SH-SY5Y (cell line): ENCODE data around the gene RSL24D1.

ENCODE experiments used
- GATA2 ChIP-seq: IDR thresholded peaks from 2 replicates; pipeline ENCODE4 v1.6.1; 2011; ENCODE audit warnings: mild to moderate bottlenecking, low read depth, low read length
- GATA3 ChIP-seq: IDR thresholded peaks from 2 replicates; pipeline ENCODE4 v1.6.1; 2011; ENCODE audit warnings: low read depth, mild to moderate bottlenecking, low read length, moderate library complexity

RSL24D1 gene

DNA sequence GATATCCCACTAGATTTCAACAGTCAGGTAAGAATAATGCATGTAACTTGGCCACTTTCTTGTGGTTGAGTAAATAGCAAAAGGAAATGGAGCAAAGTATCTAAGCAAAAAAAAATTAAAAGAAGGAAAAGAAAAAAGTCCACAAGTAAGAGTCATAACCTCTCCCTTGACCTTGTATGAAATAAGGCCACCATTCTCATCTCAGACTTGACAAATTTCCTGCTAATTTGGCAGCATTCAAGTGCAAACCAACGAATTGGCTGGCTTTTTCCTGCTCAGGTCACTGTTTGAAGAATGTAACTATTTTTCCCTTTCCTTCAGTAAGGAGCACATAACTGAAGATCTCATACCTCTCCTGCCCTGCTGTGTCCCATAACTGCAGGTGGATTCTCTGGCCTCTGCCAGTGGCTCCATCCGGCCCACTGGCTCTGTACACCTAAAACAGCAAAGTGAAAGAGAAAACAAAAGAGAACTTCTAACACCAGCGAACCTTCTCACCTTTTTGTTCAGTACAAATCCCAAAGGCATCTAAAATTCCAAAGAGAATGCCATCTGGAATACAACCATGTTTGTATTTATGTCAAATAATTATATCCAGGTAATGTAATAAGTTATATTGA, 33.4 kb upstream of the RSL24D1 start:
- TF ChIP-seq GATA3, result no peak
- TF ChIP-seq GATA2, result no peak

- TF ChIP-seq GATA2, result no peak
- no peak for TF ChIP-seq GATA3
Measured at GRCh38 chr15:55226127-55226526, 29.4 kb upstream of the RSL24D1 start.

- TF ChIP-seq GATA2 (no peak), GATA3 (no peak)
Measured at GRCh38 chr15:55224892-55225291, 28.2 kb upstream of the RSL24D1 start.

DNA sequence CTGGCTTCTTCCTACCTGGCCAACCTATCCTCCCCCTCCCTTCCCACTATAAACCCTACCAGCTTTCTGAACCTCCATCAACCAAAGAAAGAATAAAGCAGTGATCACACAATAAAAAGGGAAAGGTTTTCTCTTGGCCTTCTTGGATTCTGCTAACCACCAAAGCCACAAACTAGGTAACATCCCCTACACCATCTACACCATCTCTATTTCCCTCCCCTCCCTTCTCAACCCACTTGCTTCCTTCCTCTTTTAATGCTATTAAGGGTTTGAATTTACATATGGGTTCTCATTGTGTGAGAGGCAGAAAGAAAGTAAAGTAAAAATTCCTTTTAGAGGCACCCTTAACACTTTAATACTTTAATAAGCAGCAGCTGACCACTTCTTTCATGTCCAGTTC, 25.8 kb upstream of the RSL24D1 start:
- TF ChIP-seq GATA2 (no peak), GATA3 (no peak)

DNA sequence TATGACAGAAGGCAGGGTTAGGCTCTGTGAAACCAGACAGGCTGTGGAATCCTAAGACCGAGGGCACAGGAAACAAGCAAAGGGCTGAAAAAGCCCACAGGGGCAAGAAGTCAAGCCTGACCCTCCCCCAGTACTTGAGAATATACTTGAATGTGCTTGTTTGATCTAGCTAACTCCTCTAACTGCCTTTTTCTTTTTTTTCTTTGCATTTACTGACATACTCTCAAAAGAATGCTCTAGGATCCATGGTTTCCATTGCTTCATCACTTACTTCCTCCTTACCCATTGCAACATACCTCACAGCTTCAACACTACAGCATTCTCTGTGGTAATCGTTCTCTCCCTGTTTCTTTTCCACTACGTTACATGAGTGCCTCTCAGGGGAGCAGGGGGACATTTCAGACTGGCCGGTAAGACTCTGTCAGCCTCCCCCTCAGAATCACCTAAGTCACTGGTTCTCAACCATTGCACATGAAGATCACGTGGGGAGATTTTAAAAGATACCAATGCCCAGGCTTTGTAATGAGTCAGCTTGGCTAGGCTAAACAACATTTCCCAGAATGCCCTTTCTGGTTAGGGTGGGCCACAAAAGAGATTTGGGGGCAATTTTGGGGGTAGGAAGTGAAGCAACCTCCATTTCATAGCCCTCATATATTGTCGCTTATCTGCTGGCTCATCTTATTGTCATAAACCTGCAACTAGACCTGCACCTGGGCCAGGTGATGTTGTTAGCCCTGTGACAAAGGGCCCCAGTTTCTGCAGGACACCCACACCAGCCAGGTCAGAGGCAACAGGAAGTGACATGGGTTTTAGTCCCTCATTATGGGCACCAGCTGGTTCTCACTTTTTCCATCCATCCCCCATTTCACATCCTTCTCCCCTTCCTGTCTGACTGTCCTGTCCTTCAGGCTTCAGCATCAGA, 24.6 kb upstream of the RSL24D1 start:
- TF ChIP-seq GATA3 (no peak), GATA2 (no peak)

- TF ChIP-seq GATA2, result no peak
- no peak for TF ChIP-seq GATA3
Measured at GRCh38 chr15:55220606-55221005, 23.9 kb upstream of the RSL24D1 start.

DNA sequence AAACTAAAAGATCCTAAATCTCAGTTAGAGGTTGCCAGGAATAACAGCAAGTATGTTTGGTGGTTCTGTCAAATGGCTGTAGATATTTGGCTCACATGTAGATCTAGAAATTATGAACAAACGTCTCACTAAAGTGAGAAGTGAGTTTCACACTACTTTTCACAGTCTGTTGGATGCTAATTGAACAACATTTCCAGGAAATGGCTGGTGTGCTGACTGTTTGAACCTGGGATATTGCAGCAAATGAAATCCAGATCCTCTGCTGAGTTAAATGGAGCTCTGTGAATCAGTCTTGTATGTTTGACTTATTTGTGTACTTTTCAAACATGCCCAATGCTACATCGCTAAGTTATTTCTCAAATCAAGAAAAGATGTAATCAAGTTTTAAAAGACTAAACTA, 21.3 kb upstream of the RSL24D1 start:
- TF ChIP-seq GATA3 (no peak), GATA2 (no peak)

- no peak for TF ChIP-seq GATA3
Measured at GRCh38 chr15:55204464-55204863, 7.7 kb upstream of the RSL24D1 start.

DNA sequence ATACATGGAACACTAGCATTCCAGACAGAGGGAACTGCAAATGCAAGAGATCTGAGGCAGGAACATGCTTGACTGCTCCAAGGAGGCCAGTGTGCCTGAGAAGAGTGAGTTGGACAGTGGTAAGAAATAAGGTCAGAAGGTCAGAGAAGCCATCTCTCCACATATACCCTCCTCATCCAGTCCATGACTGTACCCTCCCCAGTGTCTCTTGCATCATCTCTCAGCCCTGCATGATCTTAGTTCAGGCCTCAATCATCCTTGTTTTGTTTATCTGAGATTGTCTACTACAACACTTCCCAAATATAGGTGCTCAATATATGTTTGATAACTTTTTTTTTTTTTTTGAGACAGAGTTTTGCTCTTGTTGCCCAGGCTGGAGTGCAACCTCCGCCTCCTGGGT, 5.5 kb upstream of the RSL24D1 start:
- TF ChIP-seq GATA2, result no peak
- TF ChIP-seq GATA3, result no peak

DNA sequence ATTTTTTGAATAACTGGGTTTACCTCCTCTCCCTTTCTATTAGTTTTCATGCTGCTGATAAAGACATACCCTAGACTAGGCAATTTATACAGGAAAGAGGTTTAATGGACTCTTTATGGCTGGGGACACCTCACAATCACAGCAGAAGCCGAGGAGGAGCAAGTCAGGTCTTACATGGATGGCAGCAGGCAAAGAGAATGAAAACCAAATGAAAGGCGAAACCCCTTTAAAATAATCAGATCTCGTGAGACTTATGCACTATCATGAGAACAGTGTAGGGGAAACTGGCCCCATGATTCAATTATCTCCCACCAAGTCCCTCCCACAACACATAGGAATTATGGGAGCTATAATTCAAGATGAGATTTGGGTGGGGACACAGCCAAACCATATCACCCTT, 2.0 kb upstream of the RSL24D1 start:
- TF ChIP-seq GATA2 (no peak), GATA3 (no peak)

GRCh38 chr15:55197719-55198118, 978 bp upstream of the RSL24D1 start:
- no peak for TF ChIP-seq GATA3
- no peak for TF ChIP-seq GATA2

- TF ChIP-seq GATA3 (no peak), GATA2 (no peak)
Measured at GRCh38 chr15:55197362-55197705, 593 bp upstream of the RSL24D1 start.

DNA sequence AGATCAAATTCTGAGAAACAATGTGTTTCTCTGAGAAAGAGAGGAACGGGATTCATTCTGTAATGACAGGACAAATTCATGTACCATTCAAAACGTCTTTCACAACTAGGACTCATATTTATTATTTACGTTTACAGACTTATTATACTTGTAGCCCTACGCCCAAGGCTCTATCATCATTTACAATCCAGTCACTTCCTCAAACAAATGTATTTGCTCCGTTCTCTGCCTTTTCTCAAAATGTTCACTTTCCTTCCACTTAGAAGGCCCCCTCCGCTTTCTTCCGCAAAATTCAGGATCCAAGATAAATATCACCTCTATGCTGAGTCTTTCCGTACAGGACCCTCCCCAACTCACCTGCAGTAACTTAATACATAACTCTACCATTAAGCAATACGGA, 745 bp downstream of the RSL24D1 start:
- no peak for TF ChIP-seq GATA3
- TF ChIP-seq GATA2, result no peak

DNA sequence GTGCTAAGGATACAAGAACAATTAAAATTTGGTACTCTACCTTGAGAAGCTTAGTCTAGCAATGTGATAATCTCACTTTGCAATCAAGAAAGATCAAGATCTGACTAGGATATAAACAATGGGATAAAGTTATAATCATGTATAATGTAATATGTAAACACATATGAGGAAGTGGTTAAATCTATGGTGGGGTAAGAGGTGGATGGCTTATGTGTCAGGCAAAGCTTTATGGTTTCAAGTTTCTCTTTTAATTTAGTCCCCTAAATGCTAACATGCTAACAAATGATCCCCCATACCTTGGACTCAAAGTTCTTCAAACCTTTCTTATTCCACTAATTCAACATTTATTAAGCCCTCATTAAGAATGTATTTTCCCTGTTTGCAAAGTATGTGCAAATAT, 2.5 kb downstream of the RSL24D1 start:
- no peak for TF ChIP-seq GATA3
- TF ChIP-seq GATA2, result no peak

DNA sequence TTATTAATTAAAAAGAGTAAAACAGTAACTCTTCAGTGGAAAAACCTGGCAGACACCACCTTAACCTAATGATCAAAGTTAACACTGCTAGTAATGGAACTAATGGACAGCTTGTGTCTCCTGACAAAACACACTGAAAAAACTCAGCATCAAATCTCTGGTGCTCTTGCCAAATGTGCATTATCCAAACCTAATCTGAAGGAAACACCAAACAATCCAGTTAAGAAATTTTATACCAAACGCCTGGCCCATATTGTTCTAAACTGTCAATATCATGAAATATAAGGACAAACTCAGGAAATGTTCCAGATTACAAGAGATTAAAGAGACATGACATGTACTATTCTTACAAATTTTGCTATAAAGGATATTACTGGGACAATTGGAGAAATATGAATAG, 10.4 kb downstream of the RSL24D1 start:
- TF ChIP-seq GATA2 (no peak), GATA3 (no peak)
